ENCODE measurements around the gene UBLCP1. TPM values are rescaled to one million over a fixed set of nuclear protein-coding genes. Genes with fewer than 3 reads are reported as not detected.

UBLCP1 gene
- polyA plus RNA-seq, 2 of the 4 experiments (the other 2 are of a cell fraction), result 36.5 to 64.8 TPM

- ChIA-PET POLR2A (no interaction called here), CTCF (interaction anchor here (0.8 to 1.9 kb wide), 5 partner anchors 13 to 154 kb away, joined by 3 to 6 read pairs (median 4); no protein-coding TSS in a partner anchor)
- H3K9me3 ChIP-seq, result no peaks in the 10 kb centered on the region
- H3K4me2 ChIP-seq, result no peak overlapping the region
- H3K27ac ChIP-seq, result no peak overlapping the region
- H3K4me1 ChIP-seq, result no peaks in the 10 kb centered on the region
- ATAC-seq (no peak), DNase-seq (ENCODE audit: low read depth in 1 of 2, low spot score in 1 of 2) (no peak), FAIRE-seq (no peak)
- 90% methylated on average over 26 of the region's 26 CpGs for WGBS (ENCODE audit: missing lambda C conversion rate)
- TF ChIP-seq CHD4 (IDR thresholded peaks at IDR 0.05; ENCODE audit: borderline replicate concordance), result no peak
- TF ChIP-seq HOXB13 (CRISPR knock-in tag; IDR thresholded peaks at IDR 0.05; ENCODE audit: low read depth), result no peak
- no peak for TF ChIP-seq HOXB5 (CRISPR knock-in tag; IDR thresholded peaks at IDR 0.05)
- TF ChIP-seq ATOH8 (CRISPR knock-in tag; IDR thresholded peaks at IDR 0.05; ENCODE audit: low read depth), result no peak
- TF ChIP-seq, protein P1, sequence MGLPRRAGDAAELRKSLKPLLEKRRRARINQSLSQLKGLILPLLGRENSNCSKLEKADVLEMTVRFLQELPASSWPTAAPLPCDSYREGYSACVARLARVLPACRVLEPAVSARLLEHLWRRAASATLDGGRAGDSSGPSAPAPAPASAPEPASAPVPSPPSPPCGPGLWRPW (IDR thresholded peaks at IDR 0.05), result no peak
- TF ChIP-seq HOXA7 (CRISPR knock-in tag; IDR thresholded peaks at IDR 0.05), result no peak
- H3K4me3 ChIP-seq, result no peak overlapping the region
Measured at GRCh38 chr5:159310511-159310910, 47.4 kb downstream of the UBLCP1 start.

DNA sequence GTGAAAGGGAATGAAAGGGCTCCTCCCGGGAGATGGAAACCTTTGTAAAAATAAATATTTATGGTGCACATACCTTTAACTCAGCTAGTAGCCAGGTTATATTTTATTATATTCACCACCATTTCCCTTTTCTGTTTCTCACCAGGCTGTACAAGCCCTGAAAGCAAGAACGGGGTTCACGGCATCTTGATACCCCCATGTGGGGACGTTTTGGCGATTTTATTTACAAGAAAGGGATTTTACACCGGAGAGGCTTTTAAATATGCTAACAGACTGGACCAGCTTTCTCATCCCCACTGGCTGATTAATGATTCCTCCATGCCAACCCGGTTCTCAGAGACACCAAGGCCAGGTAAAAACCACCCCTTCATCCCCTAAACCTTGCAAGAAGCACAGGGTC is 48.0 kb downstream of the UBLCP1 start:
- no peaks in the 10 kb centered on the region for H3K4me1 ChIP-seq
- 52% methylated on average over 7 of the region's 7 CpGs for WGBS (ENCODE audit: missing lambda C conversion rate)
- DNase-seq (ENCODE audit: low read depth in 1 of 2, low spot score in 1 of 2) (no peak), ATAC-seq (no peak), FAIRE-seq (no peak)
- H3K9me3 ChIP-seq, result no peaks in the 10 kb centered on the region
- no peak overlapping the region for H3K27ac ChIP-seq
- no peak overlapping the region for H3K4me2 ChIP-seq
- ChIA-PET POLR2A (no interaction called here), CTCF (interaction anchor here (1.0 to 2.3 kb wide), 5 partner anchors 14 to 1549 kb away, joined by 3 to 13 read pairs (median 4); no protein-coding TSS in a partner anchor)
- TF ChIP-seq PBX3 (IDR thresholded peaks at IDR 0.05) (no peak), MYC (IDR thresholded peaks at IDR 0.05; ENCODE audit: borderline replicate concordance, low read length) (no peak), JUNB (IDR thresholded peaks at IDR 0.05) (no peak), RARB (CRISPR knock-in tag; IDR thresholded peaks at IDR 0.05) (no peak), BHLHE40 (IDR thresholded peaks at IDR 0.05; ENCODE audit: low read depth, low read length) (no peak), RAD21 (conservative IDR thresholded peaks at IDR 0.05 in 1 of 2, IDR thresholded peaks at IDR 0.05 in 1 of 2) (no peak), RCOR1 (IDR thresholded peaks at IDR 0.05; ENCODE audit: low read depth, low read length) (no peak), EHMT2 (IDR thresholded peaks at IDR 0.05; ENCODE audit: low read depth) (no peak), CBX8 (IDR thresholded peaks at IDR 0.05) (no peak), ZFP36 (IDR thresholded peaks at IDR 0.05; ENCODE audit: borderline replicate concordance, partially characterized antibody) (no peak), NPAS2 (CRISPR knock-in tag; IDR thresholded peaks at IDR 0.05; ENCODE audit: borderline replicate concordance) (no peak), CBX2 (IDR thresholded peaks at IDR 0.05; ENCODE audit: borderline replicate concordance, low read depth) (no peak), ZSCAN20 (CRISPR knock-in tag; IDR thresholded peaks at IDR 0.05) (no peak), MAZ (IDR thresholded peaks at IDR 0.05; ENCODE audit: borderline replicate concordance, low read depth, low read length) (no peak), SREBF2 (IDR thresholded peaks at IDR 0.05) (no peak), HEYL (CRISPR knock-in tag; IDR thresholded peaks at IDR 0.05) (no peak), NR3C1 (IDR thresholded peaks at IDR 0.05) (no peak)
- TF ChIP-seq, protein P2, sequence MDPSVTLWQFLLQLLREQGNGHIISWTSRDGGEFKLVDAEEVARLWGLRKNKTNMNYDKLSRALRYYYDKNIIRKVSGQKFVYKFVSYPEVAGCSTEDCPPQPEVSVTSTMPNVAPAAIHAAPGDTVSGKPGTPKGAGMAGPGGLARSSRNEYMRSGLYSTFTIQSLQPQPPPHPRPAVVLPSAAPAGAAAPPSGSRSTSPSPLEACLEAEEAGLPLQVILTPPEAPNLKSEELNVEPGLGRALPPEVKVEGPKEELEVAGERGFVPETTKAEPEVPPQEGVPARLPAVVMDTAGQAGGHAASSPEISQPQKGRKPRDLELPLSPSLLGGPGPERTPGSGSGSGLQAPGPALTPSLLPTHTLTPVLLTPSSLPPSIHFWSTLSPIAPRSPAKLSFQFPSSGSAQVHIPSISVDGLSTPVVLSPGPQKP (IDR thresholded peaks at IDR 0.05; ENCODE audit: low read depth, low read length), result no peak
- H3K4me3 ChIP-seq, result no peak overlapping the region
